ENCODE measurements around the gene STIM2.

GRCh38 chr4:26938516-26938915 lies 77.9 kb downstream of the STIM2 start:
- no peak for TF ChIP-seq CTCF (IDR thresholded peaks at IDR 0.05; ENCODE audit: insufficient read depth, low read depth, low read length)
- TF ChIP-seq EZH2 (IDR thresholded peaks at IDR 0.05; ENCODE audit: insufficient read depth, low read length): no peak

All from astrocyte (in vitro differentiated cells and primary cell).